HepG2 (cell line): ENCODE results near the gene SULT1C4. TPM values are rescaled to one million over a fixed set of nuclear protein-coding genes. Genes with fewer than 3 reads are reported as not detected.

Source experiments
- AGO2 ChIP-seq: fragments of 200-400 bp; formaldehyde crosslinking; optimal IDR thresholded peaks from 2 replicates; pipeline ENCODE3; 2017; ENCODE audit warnings: mild to moderate bottlenecking, low read depth, low read length, moderate library complexity
- ATF7-NPFF ChIP-seq: sonication (generic); formaldehyde crosslinking; IDR thresholded peaks from 2 replicates; pipeline ENCODE4 v1.8.1; 2023; ENCODE audit warnings: mild to moderate bottlenecking, low read depth, missing genetic modification reagents, moderate library complexity
- HDAC1 ChIP-seq: sonication (generic); formaldehyde crosslinking; IDR thresholded peaks from 2 replicates; pipeline ENCODE4 v1.5.1; 2020; ENCODE audit warnings: mild to moderate bottlenecking, missing genetic modification reagents
- HDAC2 ChIP-seq: sonication (generic); formaldehyde crosslinking; IDR thresholded peaks from 2 replicates; pipeline ENCODE4 v1.4.0; 2020; ENCODE audit warnings: missing genetic modification reagents
- KDM1A ChIP-seq: IDR thresholded peaks from 2 replicates; pipeline ENCODE4 v1.6.1; 2016; ENCODE audit warnings: missing compliant biosample characterization
- NFE2L2 ChIP-seq: fragments of 150-350 bp; IDR thresholded peaks from 2 replicates; pipeline ENCODE4 v1.6.1; 2014; ENCODE audit warnings: low read length
- NR2F6 ChIP-seq, 2 experiments: IDR thresholded peaks; 2 replicates each; pipeline ENCODE4 v1.6.1; 2016; ENCODE audit warnings: antibody characterized with exemption in 1 of 2, mild to moderate bottlenecking in 1 of 2
- RNF2 ChIP-seq: fragments of 450-650 bp; conservative IDR thresholded peaks from 2 replicates; pipeline ENCODE4 v1.6.1; 2016; ENCODE audit warnings: low read depth
- SRF ChIP-seq: IDR thresholded peaks from 2 replicates; pipeline ENCODE4 v1.6.1; 2011; ENCODE audit warnings: mild to moderate bottlenecking, low read depth, low read length, moderate library complexity
- ZBTB44 ChIP-seq: sonication (generic); formaldehyde crosslinking; IDR thresholded peaks from 2 replicates; pipeline ENCODE4 v1.4.0; 2020; ENCODE audit warnings: missing genetic modification reagents
- ZKSCAN1 ChIP-seq: fragments of 150-350 bp; IDR thresholded peaks from 2 replicates; pipeline ENCODE4 v1.6.1; 2014; ENCODE audit warnings: low read length
- ZKSCAN8 ChIP-seq: IDR thresholded peaks from 2 replicates; pipeline ENCODE4 v1.6.1; 2016; ENCODE audit warnings: borderline replicate concordance, missing genetic modification reagents, missing compliant biosample characterization
- ZSCAN22 ChIP-seq: sonication (generic); formaldehyde crosslinking; IDR thresholded peaks from 2 replicates; pipeline ENCODE4 v1.4.0; 2020; ENCODE audit warnings: mild to moderate bottlenecking, missing genetic modification reagents
- polyA plus RNA-seq, 8 experiments: library from polyadenylated mRNA; depleted of rRNA in 3 of 8; stranded (reverse) in 7 of 8; unstranded in 1 of 8; fragments of >200 nt; fragmentation: Illumina TruSeq in 4 of 8; extraction: Trizol in 4 of 8; gene quantifications; 2 replicates each; pipeline versions ENCODE4 v1.2.1 to v1.2.3, GENCODE V29; 2011 to 2016; ENCODE audit warnings: low read depth in 4 of 8, missing spikeins in 1 of 8, mixed read lengths in 1 of 8; ENCODE audit not compliant: insufficient read depth in 1 of 8
- total RNA-seq, 5 experiments: library from RNA; depleted of rRNA; stranded (reverse); fragments of >200 nt; fragmentation: Illumina TruSeq; extraction: Trizol; gene quantifications; 2 replicates each; pipeline ENCODE4 v1.2.3, GENCODE V29; 2016; ENCODE audit warnings: low read depth in 1 of 5
- TF ChIP-seq, protein P1 (sequence below): sonication (generic); formaldehyde crosslinking; IDR thresholded peaks from 2 replicates; pipeline ENCODE4 v1.4.0; 2020; ENCODE audit warnings: missing genetic modification reagents, mild to moderate bottlenecking, borderline replicate concordance
- TF ChIP-seq, protein P2 (sequence below): sonication (generic); formaldehyde crosslinking; IDR thresholded peaks from 2 replicates; pipeline ENCODE4 v1.5.0; 2020; ENCODE audit warnings: mild to moderate bottlenecking, missing genetic modification reagents
- TF ChIP-seq, protein P3 (sequence below): sonication (generic); formaldehyde crosslinking; IDR thresholded peaks from 2 replicates; pipeline ENCODE4 v1.5.0; 2020; ENCODE audit warnings: mild to moderate bottlenecking, missing genetic modification reagents, borderline replicate concordance
- TF ChIP-seq, protein P4 (sequence below): sonication (generic); formaldehyde crosslinking; conservative IDR thresholded peaks from 2 replicates; pipeline ENCODE4 v1.8.0; 2022; ENCODE audit warnings: low read depth, missing genetic modification reagents

SULT1C4 gene
- total and polyA plus RNA-seq, 2 of the 13 experiments (the other 11 are each of a cell fraction or from before 2014, with no cell fraction given): 1.3 to 8.6 TPM

GRCh38 chr2:108377815-108378630 is at the start of gene SULT1C4 (continued):
- TF ChIP-seq NR2F6 (IDR thresholded peaks at IDR 0.05) (no peak), NR2F6 (CRISPR knock-in tag; IDR thresholded peaks at IDR 0.05) (no peak), KDM1A (no peak), ZKSCAN1 (no peak), ZKSCAN8 (no peak), ZSCAN22 (CRISPR knock-in tag) (no peak), AGO2 (no peak), NFE2L2 (no peak), SRF (no peak), HDAC1 (no peak), ATF7-NPFF (no peak), HDAC2 (CRISPR knock-in tag) (no peak), RNF2 (no peak; the same call in 1 of the 2 replicates), ZBTB44 (CRISPR knock-in tag) (no peak)
- TF ChIP-seq, protein P1, sequence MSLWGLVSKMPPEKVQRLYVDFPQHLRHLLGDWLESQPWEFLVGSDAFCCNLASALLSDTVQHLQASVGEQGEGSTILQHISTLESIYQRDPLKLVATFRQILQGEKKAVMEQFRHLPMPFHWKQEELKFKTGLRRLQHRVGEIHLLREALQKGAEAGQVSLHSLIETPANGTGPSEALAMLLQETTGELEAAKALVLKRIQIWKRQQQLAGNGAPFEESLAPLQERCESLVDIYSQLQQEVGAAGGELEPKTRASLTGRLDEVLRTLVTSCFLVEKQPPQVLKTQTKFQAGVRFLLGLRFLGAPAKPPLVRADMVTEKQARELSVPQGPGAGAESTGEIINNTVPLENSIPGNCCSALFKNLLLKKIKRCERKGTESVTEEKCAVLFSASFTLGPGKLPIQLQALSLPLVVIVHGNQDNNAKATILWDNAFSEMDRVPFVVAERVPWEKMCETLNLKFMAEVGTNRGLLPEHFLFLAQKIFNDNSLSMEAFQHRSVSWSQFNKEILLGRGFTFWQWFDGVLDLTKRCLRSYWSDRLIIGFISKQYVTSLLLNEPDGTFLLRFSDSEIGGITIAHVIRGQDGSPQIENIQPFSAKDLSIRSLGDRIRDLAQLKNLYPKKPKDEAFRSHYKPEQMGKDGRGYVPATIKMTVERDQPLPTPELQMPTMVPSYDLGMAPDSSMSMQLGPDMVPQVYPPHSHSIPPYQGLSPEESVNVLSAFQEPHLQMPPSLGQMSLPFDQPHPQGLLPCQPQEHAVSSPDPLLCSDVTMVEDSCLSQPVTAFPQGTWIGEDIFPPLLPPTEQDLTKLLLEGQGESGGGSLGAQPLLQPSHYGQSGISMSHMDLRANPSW (CRISPR knock-in tag): no peak
- TF ChIP-seq, protein P2, sequence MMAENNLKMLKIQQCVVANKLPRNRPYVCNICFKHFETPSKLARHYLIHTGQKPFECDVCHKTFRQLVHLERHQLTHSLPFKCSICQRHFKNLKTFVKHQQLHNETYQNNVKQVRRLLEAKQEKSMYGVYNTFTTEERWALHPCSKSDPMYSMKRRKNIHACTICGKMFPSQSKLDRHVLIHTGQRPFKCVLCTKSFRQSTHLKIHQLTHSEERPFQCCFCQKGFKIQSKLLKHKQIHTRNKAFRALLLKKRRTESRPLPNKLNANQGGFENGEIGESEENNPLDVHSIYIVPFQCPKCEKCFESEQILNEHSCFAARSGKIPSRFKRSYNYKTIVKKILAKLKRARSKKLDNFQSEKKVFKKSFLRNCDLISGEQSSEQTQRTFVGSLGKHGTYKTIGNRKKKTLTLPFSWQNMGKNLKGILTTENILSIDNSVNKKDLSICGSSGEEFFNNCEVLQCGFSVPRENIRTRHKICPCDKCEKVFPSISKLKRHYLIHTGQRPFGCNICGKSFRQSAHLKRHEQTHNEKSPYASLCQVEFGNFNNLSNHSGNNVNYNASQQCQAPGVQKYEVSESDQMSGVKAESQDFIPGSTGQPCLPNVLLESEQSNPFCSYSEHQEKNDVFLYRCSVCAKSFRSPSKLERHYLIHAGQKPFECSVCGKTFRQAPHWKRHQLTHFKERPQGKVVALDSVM (CRISPR knock-in tag): no peak
- TF ChIP-seq, protein P3, sequence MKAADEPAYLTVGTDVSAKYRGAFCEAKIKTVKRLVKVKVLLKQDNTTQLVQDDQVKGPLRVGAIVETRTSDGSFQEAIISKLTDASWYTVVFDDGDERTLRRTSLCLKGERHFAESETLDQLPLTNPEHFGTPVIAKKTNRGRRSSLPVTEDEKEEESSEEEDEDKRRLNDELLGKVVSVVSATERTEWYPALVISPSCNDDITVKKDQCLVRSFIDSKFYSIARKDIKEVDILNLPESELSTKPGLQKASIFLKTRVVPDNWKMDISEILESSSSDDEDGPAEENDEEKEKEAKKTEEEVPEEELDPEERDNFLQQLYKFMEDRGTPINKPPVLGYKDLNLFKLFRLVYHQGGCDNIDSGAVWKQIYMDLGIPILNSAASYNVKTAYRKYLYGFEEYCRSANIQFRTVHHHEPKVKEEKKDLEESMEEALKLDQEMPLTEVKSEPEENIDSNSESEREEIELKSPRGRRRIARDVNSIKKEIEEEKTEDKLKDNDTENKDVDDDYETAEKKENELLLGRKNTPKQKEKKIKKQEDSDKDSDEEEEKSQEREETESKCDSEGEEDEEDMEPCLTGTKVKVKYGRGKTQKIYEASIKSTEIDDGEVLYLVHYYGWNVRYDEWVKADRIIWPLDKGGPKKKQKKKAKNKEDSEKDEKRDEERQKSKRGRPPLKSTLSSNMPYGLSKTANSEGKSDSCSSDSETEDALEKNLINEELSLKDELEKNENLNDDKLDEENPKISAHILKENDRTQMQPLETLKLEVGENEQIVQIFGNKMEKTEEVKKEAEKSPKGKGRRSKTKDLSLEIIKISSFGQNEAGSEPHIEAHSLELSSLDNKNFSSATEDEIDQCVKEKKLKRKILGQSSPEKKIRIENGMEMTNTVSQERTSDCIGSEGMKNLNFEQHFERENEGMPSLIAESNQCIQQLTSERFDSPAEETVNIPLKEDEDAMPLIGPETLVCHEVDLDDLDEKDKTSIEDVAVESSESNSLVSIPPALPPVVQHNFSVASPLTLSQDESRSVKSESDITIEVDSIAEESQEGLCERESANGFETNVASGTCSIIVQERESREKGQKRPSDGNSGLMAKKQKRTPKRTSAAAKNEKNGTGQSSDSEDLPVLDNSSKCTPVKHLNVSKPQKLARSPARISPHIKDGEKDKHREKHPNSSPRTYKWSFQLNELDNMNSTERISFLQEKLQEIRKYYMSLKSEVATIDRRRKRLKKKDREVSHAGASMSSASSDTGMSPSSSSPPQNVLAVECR (CRISPR knock-in tag): peak; percentile 43; the same call in 1 of the 2 replicates
- TF ChIP-seq, protein P4, sequence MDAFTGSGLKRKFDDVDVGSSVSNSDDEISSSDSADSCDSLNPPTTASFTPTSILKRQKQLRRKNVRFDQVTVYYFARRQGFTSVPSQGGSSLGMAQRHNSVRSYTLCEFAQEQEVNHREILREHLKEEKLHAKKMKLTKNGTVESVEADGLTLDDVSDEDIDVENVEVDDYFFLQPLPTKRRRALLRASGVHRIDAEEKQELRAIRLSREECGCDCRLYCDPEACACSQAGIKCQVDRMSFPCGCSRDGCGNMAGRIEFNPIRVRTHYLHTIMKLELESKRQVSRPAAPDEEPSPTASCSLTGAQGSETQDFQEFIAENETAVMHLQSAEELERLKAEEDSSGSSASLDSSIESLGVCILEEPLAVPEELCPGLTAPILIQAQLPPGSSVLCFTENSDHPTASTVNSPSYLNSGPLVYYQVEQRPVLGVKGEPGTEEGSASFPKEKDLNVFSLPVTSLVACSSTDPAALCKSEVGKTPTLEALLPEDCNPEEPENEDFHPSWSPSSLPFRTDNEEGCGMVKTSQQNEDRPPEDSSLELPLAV (CRISPR knock-in tag): no peak
